HepG2 (cell line): Measurements from ENCODE around the gene ZNF584. TPM values are rescaled to one million over a fixed set of nuclear protein-coding genes. Genes with fewer than 3 reads are reported as not detected.

Experiments used
- CEBPG ChIP-seq: IDR thresholded peaks from 2 replicates; pipeline ENCODE4 v1.6.1; 2016
- MATR3 ChIP-seq: sonication (generic); formaldehyde crosslinking; IDR thresholded peaks from 2 replicates; pipeline ENCODE4 v1.4.0; 2020; ENCODE audit warnings: missing genetic modification reagents
- PHF5A ChIP-seq: IDR thresholded peaks from one replicate; pipeline ENCODE4 v1.6.1; 2018; ENCODE audit warnings: low read depth, missing genetic modification reagents; ENCODE audit not compliant: unreplicated experiment
- PREB ChIP-seq: sonication (generic); formaldehyde crosslinking; IDR thresholded peaks from 2 replicates; pipeline ENCODE4 v1.4.0; 2020; ENCODE audit warnings: missing genetic modification reagents
- ZNF318 ChIP-seq: sonication (generic); formaldehyde crosslinking; IDR thresholded peaks from 2 replicates; pipeline ENCODE4 v1.4.0; 2020; ENCODE audit warnings: mild to moderate bottlenecking, missing genetic modification reagents
- ZNF598 ChIP-seq: sonication (generic); formaldehyde crosslinking; IDR thresholded peaks from 2 replicates; pipeline ENCODE4 v1.5.1; 2020; ENCODE audit warnings: mild to moderate bottlenecking, missing genetic modification reagents, borderline replicate concordance
- ZNF724P ChIP-seq: sonication (generic); formaldehyde crosslinking; IDR thresholded peaks from 2 replicates; pipeline ENCODE4 v1.8.0; 2022; ENCODE audit warnings: missing genetic modification reagents, borderline replicate concordance
- ZNF816 ChIP-seq: sonication (generic); formaldehyde crosslinking; IDR thresholded peaks from 2 replicates; pipeline ENCODE4 v1.8.0; 2022; ENCODE audit warnings: missing genetic modification reagents, mild to moderate bottlenecking, borderline replicate concordance
- ZNF850 ChIP-seq: sonication (generic); formaldehyde crosslinking; conservative IDR thresholded peaks from 2 replicates; pipeline ENCODE4 v1.9.0; 2021; ENCODE audit warnings: mild to moderate bottlenecking, missing genetic modification reagents
- ZSCAN20 ChIP-seq: sonication (generic); formaldehyde crosslinking; IDR thresholded peaks from 2 replicates; pipeline ENCODE4 v1.4.0; 2020; ENCODE audit warnings: missing genetic modification reagents, mild to moderate bottlenecking, borderline replicate concordance
- ZSCAN31 ChIP-seq: sonication (generic); formaldehyde crosslinking; IDR thresholded peaks from 2 replicates; pipeline ENCODE4 v1.5.0; 2020; ENCODE audit warnings: low read depth, mild to moderate bottlenecking, missing genetic modification reagents
- polyA plus RNA-seq, 8 experiments: library from polyadenylated mRNA; depleted of rRNA in 3 of 8; stranded (reverse) in 7 of 8; unstranded in 1 of 8; fragments of >200 nt; fragmentation: Illumina TruSeq in 4 of 8; extraction: Trizol in 4 of 8; gene quantifications; 2 replicates each; pipeline versions ENCODE4 v1.2.1 to v1.2.3, GENCODE V29; 2011 to 2016; ENCODE audit warnings: low read depth in 4 of 8, missing spikeins in 1 of 8, mixed read lengths in 1 of 8; ENCODE audit not compliant: insufficient read depth in 1 of 8
- total RNA-seq, 5 experiments: library from RNA; depleted of rRNA; stranded (reverse); fragments of >200 nt; fragmentation: Illumina TruSeq; extraction: Trizol; gene quantifications; 2 replicates each; pipeline ENCODE4 v1.2.3, GENCODE V29; 2016; ENCODE audit warnings: low read depth in 1 of 5
- TF ChIP-seq, protein P1 (sequence below): fragments of 450-650 bp; IDR thresholded peaks from 2 replicates; pipeline ENCODE4 v1.6.1; 2017

ZNF584 gene
- total and polyA plus RNA-seq, 2 of the 13 experiments (the other 11 are each of a cell fraction or from before 2014, with no cell fraction given), result 2.4 to 7.0 TPM

GRCh38 chr19:58380662-58381459, 27.6 kb upstream of the ZNF584 start, which contains the start of gene ZNF837 (continued):
- no peak for TF ChIP-seq ZNF318
- no peak for TF ChIP-seq MATR3 (CRISPR knock-in tag)
- TF ChIP-seq ZNF816 (CRISPR knock-in tag), result 0 out of 2 replicates have a peak, but pooled peaks have one; percentile 56
- TF ChIP-seq ZNF724P, result peak; percentile 76; the same call in 1 of the 2 replicates
- peak; percentile 73; the same call in 1 of the 2 replicates for TF ChIP-seq ZNF598 (CRISPR knock-in tag)
- no peak for TF ChIP-seq CEBPG
- 0 out of 2 replicates have a peak, but pooled peaks have one; percentile 61 for TF ChIP-seq PREB
- TF ChIP-seq, protein P1, sequence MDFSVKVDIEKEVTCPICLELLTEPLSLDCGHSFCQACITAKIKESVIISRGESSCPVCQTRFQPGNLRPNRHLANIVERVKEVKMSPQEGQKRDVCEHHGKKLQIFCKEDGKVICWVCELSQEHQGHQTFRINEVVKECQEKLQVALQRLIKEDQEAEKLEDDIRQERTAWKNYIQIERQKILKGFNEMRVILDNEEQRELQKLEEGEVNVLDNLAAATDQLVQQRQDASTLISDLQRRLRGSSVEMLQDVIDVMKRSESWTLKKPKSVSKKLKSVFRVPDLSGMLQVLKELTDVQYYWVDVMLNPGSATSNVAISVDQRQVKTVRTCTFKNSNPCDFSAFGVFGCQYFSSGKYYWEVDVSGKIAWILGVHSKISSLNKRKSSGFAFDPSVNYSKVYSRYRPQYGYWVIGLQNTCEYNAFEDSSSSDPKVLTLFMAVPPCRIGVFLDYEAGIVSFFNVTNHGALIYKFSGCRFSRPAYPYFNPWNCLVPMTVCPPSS, result no peak
- TF ChIP-seq ZNF850 (CRISPR knock-in tag), result no peak
- peak; percentile 84 for TF ChIP-seq PHF5A (CRISPR knock-in tag)
- no peak; the same call in 1 of the 2 replicates for TF ChIP-seq ZSCAN20
- TF ChIP-seq ZSCAN31 (CRISPR knock-in tag), result peak; percentile 57; the same call in 1 of the 2 replicates
